ENCODE measurements around the gene SVIL.
A peak's percentile ranks its signal among the peaks of the same experiment; 100 is the strongest.

The SVIL gene, protein sequence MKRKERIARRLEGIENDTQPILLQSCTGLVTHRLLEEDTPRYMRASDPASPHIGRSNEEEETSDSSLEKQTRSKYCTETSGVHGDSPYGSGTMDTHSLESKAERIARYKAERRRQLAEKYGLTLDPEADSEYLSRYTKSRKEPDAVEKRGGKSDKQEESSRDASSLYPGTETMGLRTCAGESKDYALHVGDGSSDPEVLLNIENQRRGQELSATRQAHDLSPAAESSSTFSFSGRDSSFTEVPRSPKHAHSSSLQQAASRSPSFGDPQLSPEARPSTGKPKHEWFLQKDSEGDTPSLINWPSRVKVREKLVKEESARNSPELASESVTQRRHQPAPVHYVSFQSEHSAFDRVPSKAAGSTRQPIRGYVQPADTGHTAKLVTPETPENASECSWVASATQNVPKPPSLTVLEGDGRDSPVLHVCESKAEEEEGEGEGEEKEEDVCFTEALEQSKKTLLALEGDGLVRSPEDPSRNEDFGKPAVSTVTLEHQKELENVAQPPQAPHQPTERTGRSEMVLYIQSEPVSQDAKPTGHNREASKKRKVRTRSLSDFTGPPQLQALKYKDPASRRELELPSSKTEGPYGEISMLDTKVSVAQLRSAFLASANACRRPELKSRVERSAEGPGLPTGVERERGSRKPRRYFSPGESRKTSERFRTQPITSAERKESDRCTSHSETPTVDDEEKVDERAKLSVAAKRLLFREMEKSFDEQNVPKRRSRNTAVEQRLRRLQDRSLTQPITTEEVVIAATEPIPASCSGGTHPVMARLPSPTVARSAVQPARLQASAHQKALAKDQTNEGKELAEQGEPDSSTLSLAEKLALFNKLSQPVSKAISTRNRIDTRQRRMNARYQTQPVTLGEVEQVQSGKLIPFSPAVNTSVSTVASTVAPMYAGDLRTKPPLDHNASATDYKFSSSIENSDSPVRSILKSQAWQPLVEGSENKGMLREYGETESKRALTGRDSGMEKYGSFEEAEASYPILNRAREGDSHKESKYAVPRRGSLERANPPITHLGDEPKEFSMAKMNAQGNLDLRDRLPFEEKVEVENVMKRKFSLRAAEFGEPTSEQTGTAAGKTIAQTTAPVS (N-terminal part only)

DNA sequence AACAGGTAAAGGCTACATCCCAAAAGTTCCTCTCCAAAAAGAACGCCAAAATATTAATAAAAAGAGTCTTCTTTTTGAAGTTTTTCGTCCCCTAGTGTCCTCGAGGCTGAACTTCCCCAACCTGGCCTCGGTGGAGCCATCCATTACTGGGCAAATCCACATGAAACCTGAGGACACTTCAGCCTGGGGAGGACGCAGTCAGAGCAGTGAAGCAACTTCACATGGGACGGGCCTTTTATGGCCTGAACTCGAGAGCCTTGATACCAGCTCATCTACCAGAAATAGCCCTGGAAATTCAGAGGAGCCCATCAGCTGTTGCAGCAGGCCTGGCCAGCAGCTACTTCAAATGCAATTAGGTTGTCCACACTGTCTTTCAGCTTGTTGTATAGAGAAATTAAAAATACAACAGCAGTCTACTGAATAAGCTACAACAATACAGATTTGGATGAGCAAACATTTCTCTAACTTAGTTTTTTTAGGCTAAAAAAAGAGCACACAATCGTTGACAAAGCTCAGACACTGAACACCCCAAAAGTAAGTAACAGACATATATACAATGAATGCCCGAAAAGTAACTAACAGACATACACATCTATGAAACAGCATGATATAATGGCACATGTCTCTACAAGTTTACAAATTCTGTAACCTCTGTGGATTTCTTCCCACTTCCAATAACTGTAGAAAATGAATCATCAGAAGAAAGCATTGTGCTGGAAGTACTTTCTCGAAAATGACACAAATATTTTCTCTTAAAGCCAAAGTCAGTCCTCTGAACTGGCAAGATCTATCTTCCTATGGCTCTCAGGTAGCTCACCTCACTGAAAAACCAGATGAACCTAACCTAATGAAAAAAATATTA lies at the start of gene SVIL:
Gene SVIL (minus strand): TSS at position 208 of the 862 bp plus-strand sequence. CDS start 79,913 bp downstream, outside the sequence.
- ATAC-seq = no peak
- H3K4me3 Mint-ChIP-seq = peak within 1 kb of the TSS; percentile 61
- no peaks in the 10 kb centered on the region for H3K9me3 Mint-ChIP-seq
- H3K4me1 Mint-ChIP-seq = peaks cover 48% of the 10 kb centered on the region
- no peaks in the 10 kb centered on the region for H3K36me3 Mint-ChIP-seq
- H3K27ac Mint-ChIP-seq = peak within 1 kb of the TSS; percentile 76
- no peak for DNase-seq (ENCODE audit: low spot score in 2 of 2)

DNA sequence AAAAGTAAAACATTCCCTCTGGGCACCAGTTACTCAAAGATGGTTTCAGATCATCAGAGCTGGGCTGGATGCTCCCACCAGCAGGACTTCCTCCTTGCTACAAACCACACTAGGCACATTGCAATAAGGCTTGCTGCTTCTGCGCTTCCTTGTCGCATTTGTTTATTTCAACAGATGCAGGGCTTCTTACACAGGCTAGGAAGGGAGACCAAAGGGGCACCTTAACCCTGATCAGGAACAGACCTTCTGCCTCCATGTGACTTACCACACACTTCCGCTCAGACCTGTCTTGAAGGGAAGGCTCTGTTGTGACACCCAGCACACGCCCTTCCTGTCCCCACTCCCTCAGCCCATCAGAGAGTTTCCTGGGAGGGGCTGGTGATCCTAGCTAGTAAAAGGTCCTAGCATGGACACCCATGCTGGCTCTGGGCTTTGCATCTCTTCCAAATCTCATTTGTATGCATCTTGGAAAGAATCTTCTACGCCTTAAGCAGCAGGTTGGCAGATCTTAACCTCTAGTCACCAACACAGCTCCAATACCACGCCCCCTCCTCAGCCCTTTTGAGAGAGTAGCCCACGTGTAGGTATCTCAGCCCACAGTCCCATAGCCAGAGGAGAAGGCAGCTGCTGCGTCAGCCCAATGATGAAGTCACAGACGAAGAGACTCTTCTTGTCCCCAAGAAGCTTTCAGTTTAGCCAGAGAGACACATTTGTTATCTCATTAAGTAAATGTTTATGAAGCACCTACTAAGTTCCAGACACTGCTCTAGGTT lies 47.1 kb upstream of the SVIL start:
- peak in 1 of 2 donors; percentile 55 for DNase-seq (ENCODE audit: low spot score in 2 of 2)

DNA sequence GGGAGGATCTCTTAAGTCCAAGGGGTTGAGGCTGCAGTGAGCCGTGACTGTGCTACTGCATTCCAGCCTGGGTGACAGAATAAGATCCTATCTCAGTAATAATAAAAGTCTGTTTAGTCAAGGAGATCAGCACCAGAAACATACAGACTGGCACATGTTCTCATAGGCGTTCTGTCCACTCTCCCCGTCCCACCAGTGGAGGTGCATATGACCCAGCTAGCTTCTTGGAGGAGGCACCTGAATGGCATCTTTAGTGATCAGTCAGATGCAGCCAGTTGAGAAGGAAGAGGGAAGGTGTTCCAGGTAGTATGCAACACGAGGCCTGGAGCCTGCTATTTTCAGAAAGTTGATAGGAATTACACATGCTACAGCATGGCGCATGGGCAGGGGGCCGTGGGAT lies 45.3 kb upstream of the SVIL start:
- Mint-ChIP-seq H3K36me3 (no peaks in the 10 kb centered on the region), H3K4me3 (peak overlapping the region; percentile 45), H3K4me1 (peaks cover 66% of the 10 kb centered on the region), H3K27ac (peak overlapping the region; percentile 93), H3K9me3 (peaks cover 10% of the 10 kb centered on the region)
- DNase-seq (ENCODE audit: low spot score in 2 of 2) (no peak), ATAC-seq (no peak)

More for the DNA sequence above, 47.1 kb upstream of the SVIL start:
- peak overlapping the region; percentile 45 for H3K4me3 Mint-ChIP-seq
- peak; percentile 95 for ATAC-seq
- peaks cover 54% of the 10 kb centered on the region for H3K4me1 Mint-ChIP-seq
- H3K27ac Mint-ChIP-seq = peak overlapping the region; percentile 78
- no peaks in the 10 kb centered on the region for H3K36me3 Mint-ChIP-seq
- peaks cover 3% of the 10 kb centered on the region for H3K9me3 Mint-ChIP-seq

DNA sequence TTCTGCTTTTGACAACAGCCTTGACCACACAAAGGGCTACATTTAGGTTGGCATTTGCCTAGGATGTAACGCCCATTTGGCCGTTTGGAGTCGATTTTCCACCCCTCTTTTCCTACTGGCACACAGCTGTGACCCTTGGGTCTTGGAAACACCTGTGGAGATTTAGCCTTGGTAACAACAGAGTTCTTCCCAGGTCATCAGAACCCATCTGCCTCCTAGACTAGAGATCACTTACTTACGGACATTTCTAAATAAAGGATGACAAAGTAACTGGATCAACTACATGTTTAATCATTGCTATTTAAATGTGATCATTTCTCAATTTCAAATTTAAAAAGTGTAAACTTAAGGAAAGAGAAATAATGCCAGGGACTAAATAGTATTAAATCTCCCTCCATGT lies 42.0 kb upstream of the SVIL start:
- H3K36me3 Mint-ChIP-seq = no peaks in the 10 kb centered on the region
- H3K27ac Mint-ChIP-seq = no peak overlapping the region
- peaks cover 46% of the 10 kb centered on the region for H3K4me1 Mint-ChIP-seq
- DNase-seq (ENCODE audit: low spot score in 2 of 2) (no peak), ATAC-seq (no peak)
- H3K4me3 Mint-ChIP-seq = no peak overlapping the region
- H3K9me3 Mint-ChIP-seq = peaks cover 16% of the 10 kb centered on the region

DNA sequence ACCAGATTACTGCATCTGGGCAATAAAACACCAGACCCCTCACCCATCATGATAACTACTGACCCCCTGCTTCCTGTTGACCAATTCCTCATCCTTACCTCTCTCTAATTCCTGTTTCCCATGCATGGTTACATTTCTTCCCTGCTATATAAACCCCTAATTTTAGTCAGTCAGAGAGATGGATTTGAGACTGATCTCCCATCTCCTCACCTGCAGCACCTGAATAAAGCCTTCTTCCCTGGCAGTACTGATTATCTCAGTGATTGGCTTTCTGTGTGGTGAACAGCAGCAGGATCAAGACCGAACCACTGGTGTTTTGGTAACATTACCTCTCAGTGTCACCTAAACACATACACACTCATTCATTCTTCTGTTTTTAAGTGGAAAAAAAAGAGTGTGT lies 41.2 kb upstream of the SVIL start:
- H3K36me3 Mint-ChIP-seq = no peaks in the 10 kb centered on the region
- ATAC-seq (no peak), DNase-seq (ENCODE audit: low spot score in 2 of 2) (no peak)
- no peak overlapping the region for H3K4me3 Mint-ChIP-seq
- H3K4me1 Mint-ChIP-seq = peaks cover 39% of the 10 kb centered on the region
- H3K27ac Mint-ChIP-seq = no peak overlapping the region
- H3K9me3 Mint-ChIP-seq = peaks cover 16% of the 10 kb centered on the region

DNA sequence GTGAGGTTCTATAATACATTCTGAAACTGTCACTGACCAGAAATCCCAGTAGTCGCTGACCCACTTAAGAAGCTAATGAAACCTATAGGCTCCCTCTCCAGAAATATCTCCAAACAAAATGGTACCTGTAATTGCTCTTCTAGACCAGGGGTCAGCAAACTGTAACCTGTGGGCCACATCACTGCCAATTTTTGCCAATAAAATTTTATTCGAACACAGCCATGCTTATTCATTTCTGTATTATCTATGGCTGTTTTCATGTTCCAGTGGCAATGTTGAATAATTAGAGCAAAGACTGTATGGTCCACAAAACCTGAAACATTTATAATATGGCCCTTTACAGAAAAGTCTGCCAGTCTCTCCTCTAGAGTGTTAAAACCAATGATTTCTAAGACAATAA lies 37.2 kb upstream of the SVIL start:
- Mint-ChIP-seq H3K4me3 (no peak overlapping the region), H3K36me3 (no peaks in the 10 kb centered on the region), H3K4me1 (peaks cover 28% of the 10 kb centered on the region), H3K27ac (no peak overlapping the region), H3K9me3 (peaks cover 13% of the 10 kb centered on the region)
- DNase-seq (ENCODE audit: low spot score in 2 of 2) (no peak), ATAC-seq (no peak)

DNA sequence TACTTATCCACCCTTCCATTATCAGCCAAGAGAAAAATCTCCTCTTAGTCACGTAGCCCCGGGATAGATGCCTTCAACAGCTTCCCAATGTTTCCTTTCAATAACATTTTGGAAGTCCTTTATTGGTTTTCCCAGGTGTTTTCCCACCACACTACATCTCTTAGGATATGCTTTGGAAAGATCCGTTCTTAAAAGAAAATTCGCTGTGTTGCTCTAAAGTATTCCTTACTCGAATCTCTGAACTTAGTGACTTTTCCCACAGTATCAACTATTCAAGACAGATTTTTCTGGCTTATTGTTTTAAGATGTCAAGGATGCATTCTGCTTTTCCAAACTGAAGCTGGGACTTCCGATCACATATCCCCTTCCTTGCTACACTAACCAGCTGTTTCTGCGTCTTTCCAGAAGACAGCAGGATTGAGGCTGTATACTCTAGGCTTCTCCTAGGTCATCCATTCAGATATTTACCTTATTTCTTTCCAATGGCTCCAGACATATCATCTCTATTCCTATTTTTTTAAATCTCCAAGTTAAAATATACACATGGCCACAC lies 36.5 kb upstream of the SVIL start:
- ATAC-seq (no peak), DNase-seq (ENCODE audit: low spot score in 2 of 2) (no peak)
- Mint-ChIP-seq H3K4me3 (no peak overlapping the region), H3K36me3 (no peaks in the 10 kb centered on the region), H3K4me1 (peaks cover 27% of the 10 kb centered on the region), H3K9me3 (peaks cover 13% of the 10 kb centered on the region), H3K27ac (no peak overlapping the region)

DNA sequence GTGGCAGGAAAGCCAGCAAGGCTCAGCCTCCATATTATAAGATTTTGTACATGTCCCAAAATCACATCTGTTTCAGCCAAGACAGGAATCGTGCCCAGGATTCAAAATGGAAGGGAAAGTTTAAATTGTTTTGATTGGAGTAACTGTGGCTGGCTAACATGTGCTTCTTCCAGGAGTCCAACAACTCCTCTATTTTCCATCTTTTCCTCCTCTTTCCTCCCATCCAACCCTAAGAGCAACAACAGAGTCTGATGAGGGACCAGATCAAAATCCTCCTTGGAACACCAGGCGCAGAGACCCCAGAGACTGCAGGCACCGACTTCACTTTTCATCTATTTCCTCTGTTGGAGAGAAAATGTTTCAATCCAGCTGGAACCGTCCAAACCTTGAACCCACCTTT lies 36.0 kb upstream of the SVIL start:
- no peak overlapping the region for H3K27ac Mint-ChIP-seq
- H3K4me3 Mint-ChIP-seq = no peak overlapping the region
- H3K4me1 Mint-ChIP-seq = peaks cover 21% of the 10 kb centered on the region
- no peaks in the 10 kb centered on the region for H3K36me3 Mint-ChIP-seq
- ATAC-seq = no peak
- peaks cover 8% of the 10 kb centered on the region for H3K9me3 Mint-ChIP-seq
- DNase-seq (ENCODE audit: low spot score in 2 of 2) = no peak

DNA sequence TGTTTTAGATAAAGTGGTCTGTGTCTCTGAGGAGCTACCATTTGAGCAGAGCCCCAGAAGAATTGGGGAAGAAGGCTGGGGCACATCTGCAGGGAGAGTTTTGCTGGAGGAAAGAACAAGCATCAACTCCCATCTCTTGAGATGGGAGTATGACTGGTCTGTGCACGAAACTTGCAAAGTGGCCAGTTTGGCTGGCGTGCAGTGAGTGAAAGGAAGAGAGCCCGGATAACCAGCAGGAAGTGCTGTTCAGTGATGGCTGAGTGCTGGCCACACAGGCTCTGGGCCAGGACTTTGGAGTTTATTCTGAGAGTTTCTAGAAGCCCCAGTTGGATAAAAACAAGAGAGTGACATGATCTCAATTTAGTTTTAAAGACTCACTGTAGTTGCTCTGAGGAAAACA lies 34.4 kb upstream of the SVIL start:
- Mint-ChIP-seq H3K4me1 (peaks cover 9% of the 10 kb centered on the region), H3K9me3 (peaks cover 3% of the 10 kb centered on the region), H3K4me3 (no peak overlapping the region), H3K36me3 (no peaks in the 10 kb centered on the region), H3K27ac (no peak overlapping the region)
- DNase-seq (ENCODE audit: low spot score in 2 of 2) (no peak), ATAC-seq (no peak)

DNA sequence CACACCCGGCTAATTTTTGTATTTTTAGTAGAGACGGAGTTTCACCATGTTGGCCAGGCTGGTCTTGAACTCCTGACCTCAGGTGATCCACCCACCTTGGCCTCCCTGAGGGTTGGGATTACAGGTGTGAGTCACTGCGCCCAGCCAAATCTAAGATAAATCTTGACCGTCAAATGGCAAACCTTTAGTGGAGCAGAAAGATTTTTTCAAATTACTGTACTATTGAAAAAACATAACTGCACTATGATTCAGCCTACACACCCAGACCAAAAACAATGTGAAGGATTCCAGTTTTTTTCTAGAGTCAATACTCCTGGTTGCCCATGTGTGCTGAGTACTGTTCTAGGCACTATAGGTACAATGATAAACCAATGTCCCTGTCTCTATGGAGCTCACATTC lies 33.9 kb upstream of the SVIL start:
- Mint-ChIP-seq H3K4me3 (no peak overlapping the region), H3K27ac (no peak overlapping the region), H3K4me1 (peaks cover 9% of the 10 kb centered on the region), H3K9me3 (peaks cover 3% of the 10 kb centered on the region), H3K36me3 (no peaks in the 10 kb centered on the region)
- no peak for ATAC-seq
- no peak for DNase-seq (ENCODE audit: low spot score in 2 of 2)

DNA sequence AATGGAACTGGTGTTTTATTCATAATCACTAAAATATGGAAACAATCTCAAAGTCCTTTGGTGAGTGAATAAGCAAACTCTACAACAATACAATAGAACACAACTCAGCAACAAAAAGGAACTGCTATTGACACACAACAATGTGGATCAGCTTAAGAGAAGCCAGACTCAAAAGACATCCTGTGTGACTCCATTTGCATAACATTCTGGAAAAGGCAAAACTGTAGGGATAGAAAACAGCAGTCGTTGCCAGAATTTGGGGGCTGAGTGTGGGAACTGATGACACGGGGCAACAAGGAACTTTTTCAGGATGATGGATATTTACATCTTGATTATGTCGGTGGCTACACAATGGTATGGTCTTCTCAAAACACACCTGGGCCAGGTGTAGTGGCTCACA lies 32.4 kb upstream of the SVIL start:
- no peak overlapping the region for H3K4me3 Mint-ChIP-seq
- DNase-seq (ENCODE audit: low spot score in 2 of 2) (no peak), ATAC-seq (no peak)
- H3K4me1 Mint-ChIP-seq = peaks cover 9% of the 10 kb centered on the region
- no peaks in the 10 kb centered on the region for H3K36me3 Mint-ChIP-seq
- no peak overlapping the region for H3K27ac Mint-ChIP-seq
- no peaks in the 10 kb centered on the region for H3K9me3 Mint-ChIP-seq

DNA sequence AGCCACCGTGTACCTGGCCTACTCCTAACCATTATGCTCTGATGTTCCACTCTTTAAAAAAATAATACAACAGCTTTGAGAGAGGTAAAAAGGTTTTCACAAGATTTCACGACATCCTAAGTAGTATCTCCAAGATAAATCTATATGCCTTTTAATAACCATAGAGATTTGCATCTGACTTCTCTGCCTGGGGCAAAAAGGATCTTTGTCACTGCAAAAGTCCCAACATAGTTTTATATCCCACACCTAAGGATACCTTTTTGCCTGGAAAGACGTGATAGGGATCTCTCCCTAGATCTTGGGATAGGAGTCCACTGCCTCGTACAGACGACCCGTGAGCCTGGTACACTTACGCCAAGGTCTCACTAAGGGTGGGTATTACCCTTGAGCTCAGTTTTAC lies 31.4 kb upstream of the SVIL start:
- Mint-ChIP-seq H3K4me3 (no peak overlapping the region), H3K36me3 (no peaks in the 10 kb centered on the region), H3K27ac (no peak overlapping the region), H3K4me1 (peaks cover 9% of the 10 kb centered on the region), H3K9me3 (no peaks in the 10 kb centered on the region)
- ATAC-seq (no peak), DNase-seq (ENCODE audit: low spot score in 2 of 2) (no peak)

DNA sequence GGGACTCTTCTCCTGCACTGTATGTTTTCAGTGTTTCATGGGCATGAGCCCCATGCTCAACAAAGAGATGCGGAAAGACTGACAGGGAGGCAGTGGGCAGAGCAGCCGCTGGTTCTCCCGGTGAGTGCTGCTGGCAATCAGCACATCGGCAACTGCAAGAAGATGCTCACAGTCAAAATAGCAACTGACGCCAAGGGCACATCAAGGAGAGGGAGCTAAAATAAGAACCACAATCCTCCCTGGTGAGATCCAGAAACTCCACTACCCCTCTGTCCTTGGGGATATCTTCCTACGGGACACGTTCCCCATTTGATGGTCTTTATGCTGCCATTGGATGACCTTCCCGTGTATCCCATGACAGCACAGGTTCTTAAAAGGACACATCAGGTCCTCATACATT lies 28.9 kb upstream of the SVIL start:
- Mint-ChIP-seq H3K4me3 (no peak overlapping the region), H3K36me3 (peaks cover 7% of the 10 kb centered on the region), H3K9me3 (no peaks in the 10 kb centered on the region), H3K27ac (no peak overlapping the region), H3K4me1 (peaks cover 15% of the 10 kb centered on the region)
- DNase-seq (ENCODE audit: low spot score in 2 of 2) = no peak
- no peak for ATAC-seq

All from stimulated activated effector memory CD8-positive, alpha-beta T cell treated with anti-CD3 and anti-CD28 coated beads, Interleukin-12 subunit alpha, Interleukin-12 subunit beta, amount 100 ng/mL, for 72 hours (primary cell).